Measurements from ENCODE around the gene CTRB1. TPM values are rescaled to one million over a fixed set of nuclear protein-coding genes. Genes with fewer than 3 reads are reported as not detected.

The CTRB1 gene
- total and polyA plus RNA-seq, 2 of the 13 experiments (the other 11 are each of a cell fraction or from before 2014, with no cell fraction given) = not detected

DNA sequence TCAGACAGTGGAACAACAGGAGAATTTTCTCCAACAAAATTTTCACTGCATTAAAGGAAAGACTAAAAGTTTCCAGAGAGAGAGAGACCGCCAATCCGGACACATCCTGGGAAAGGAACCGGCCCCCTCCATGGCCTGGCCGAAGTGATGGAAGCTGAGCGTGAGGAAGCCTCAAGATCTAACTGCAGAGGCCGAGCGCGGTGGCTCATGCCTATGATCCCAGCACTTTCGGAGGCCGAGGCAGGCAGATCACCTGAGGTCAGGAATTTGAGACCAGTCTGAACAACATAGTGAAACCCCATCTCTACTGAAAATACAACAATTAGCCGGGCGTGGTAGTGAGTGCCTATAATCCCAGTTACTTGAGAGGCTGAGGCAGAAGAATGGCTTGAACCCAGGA, 15.7 kb upstream of the CTRB1 start:
- Histone ChIP-seq H4K20me1 (ENCODE audit: insufficient read depth, low read length) (no peaks in the 10 kb centered on the region), H3K79me2 (ENCODE audit: insufficient read depth, low read length) (no peaks in the 10 kb centered on the region), H3K36me3 (replicated peaks in 1 of 2; ENCODE audit: control insufficient read depth in 1 of 2, insufficient read depth in 2 of 2, low read length in 2 of 2) (no peaks in the 10 kb centered on the region), H3K4me1 (ENCODE audit: insufficient read depth, low read length) (peaks cover 25% of the 10 kb centered on the region), H3K4me2 (ENCODE audit: low read depth, low read length) (no peak overlapping the region), H2AFZ (ENCODE audit: low read length) (no peak overlapping the region), H3K27ac (ENCODE audit: extremely low read length, insufficient read depth, low read length) (no peak overlapping the region), H3K9ac (ENCODE audit: insufficient read depth, low read depth, low read length) (no peak overlapping the region), H3K27me3 (ENCODE audit: control insufficient read depth in 1 of 2, insufficient read depth in 2 of 2, low read length in 2 of 2) (peaks cover 18 to 46% of the 10 kb centered on the region in 2 experiments), H3K4me3 (replicated peaks in 1 of 3; ENCODE audit: insufficient read depth in 1 of 3, low read depth in 2 of 3, low read length in 3 of 3) (no peak overlapping the region), H3K9me3 (ENCODE audit: low read length) (no peaks in the 10 kb centered on the region)
- intact Hi-C loops (cut with micrococcal nuclease; ENCODE audit: unreplicated experiment) (no loop called here), in situ Hi-C loops (cut with HindIII; ENCODE audit: extremely low pct_ligation_motif_present, low pct_unique_long_range_greater_than_20kb) (no loop called here)
- TF ChIP-seq ZNF430 (CRISPR knock-in tag; IDR thresholded peaks at IDR 0.05) (no peak), TSC22D2 (CRISPR knock-in tag; IDR thresholded peaks at IDR 0.05; ENCODE audit: borderline replicate concordance) (no peak), SATB2 (CRISPR knock-in tag; IDR thresholded peaks at IDR 0.05) (no peak), U2AF2 (IDR thresholded peaks at IDR 0.05; ENCODE audit: low read depth, low read length) (no peak), EEA1 (CRISPR knock-in tag; IDR thresholded peaks at IDR 0.05; ENCODE audit: borderline replicate concordance) (no peak), RARG (CRISPR knock-in tag; IDR thresholded peaks at IDR 0.05; ENCODE audit: low read depth) (no peak), FOSL1 (CRISPR knock-in tag; IDR thresholded peaks at IDR 0.05; ENCODE audit: borderline replicate concordance) (no peak), ZNF253 (CRISPR knock-in tag; IDR thresholded peaks at IDR 0.05; ENCODE audit: borderline replicate concordance) (no peak), CBFB (CRISPR knock-in tag; IDR thresholded peaks at IDR 0.05) (no peak), ZNF317 (CRISPR knock-in tag; IDR thresholded peaks at IDR 0.05) (no peak), GATA4 (IDR thresholded peaks at IDR 0.05; ENCODE audit: borderline replicate concordance, low read depth) (no peak)
- TF ChIP-seq, protein P1, sequence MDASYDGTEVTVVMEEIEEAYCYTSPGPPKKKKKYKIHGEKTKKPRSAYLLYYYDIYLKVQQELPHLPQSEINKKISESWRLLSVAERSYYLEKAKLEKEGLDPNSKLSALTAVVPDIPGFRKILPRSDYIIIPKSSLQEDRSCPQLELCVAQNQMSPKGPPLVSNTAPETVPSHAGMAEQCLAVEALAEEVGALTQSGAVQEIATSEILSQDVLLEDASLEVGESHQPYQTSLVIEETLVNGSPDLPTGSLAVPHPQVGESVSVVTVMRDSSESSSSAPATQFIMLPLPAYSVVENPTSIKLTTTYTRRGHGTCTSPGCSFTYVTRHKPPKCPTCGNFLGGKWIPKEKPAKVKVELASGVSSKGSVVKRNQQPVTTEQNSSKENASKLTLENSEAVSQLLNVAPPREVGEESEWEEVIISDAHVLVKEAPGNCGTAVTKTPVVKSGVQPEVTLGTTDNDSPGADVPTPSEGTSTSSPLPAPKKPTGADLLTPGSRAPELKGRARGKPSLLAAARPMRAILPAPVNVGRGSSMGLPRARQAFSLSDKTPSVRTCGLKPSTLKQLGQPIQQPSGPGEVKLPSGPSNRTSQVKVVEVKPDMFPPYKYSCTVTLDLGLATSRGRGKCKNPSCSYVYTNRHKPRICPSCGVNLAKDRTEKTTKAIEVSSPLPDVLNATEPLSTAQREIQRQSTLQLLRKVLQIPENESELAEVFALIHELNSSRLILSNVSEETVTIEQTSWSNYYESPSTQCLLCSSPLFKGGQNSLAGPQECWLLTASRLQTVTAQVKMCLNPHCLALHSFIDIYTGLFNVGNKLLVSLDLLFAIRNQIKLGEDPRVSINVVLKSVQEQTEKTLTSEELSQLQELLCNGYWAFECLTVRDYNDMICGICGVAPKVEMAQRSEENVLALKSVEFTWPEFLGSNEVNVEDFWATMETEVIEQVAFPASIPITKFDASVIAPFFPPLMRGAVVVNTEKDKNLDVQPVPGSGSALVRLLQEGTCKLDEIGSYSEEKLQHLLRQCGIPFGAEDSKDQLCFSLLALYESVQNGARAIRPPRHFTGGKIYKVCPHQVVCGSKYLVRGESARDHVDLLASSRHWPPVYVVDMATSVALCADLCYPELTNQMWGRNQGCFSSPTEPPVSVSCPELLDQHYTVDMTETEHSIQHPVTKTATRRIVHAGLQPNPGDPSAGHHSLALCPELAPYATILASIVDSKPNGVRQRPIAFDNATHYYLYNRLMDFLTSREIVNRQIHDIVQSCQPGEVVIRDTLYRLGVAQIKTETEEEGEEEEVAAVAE (CRISPR knock-in tag; IDR thresholded peaks at IDR 0.05; ENCODE audit: borderline replicate concordance) = no peak
- TF ChIP-seq, protein P2, sequence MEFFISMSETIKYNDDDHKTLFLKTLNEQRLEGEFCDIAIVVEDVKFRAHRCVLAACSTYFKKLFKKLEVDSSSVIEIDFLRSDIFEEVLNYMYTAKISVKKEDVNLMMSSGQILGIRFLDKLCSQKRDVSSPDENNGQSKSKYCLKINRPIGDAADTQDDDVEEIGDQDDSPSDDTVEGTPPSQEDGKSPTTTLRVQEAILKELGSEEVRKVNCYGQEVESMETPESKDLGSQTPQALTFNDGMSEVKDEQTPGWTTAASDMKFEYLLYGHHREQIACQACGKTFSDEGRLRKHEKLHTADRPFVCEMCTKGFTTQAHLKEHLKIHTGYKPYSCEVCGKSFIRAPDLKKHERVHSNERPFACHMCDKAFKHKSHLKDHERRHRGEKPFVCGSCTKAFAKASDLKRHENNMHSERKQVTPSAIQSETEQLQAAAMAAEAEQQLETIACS (CRISPR knock-in tag; IDR thresholded peaks at IDR 0.05) = no peak
- TF ChIP-seq, protein P3, sequence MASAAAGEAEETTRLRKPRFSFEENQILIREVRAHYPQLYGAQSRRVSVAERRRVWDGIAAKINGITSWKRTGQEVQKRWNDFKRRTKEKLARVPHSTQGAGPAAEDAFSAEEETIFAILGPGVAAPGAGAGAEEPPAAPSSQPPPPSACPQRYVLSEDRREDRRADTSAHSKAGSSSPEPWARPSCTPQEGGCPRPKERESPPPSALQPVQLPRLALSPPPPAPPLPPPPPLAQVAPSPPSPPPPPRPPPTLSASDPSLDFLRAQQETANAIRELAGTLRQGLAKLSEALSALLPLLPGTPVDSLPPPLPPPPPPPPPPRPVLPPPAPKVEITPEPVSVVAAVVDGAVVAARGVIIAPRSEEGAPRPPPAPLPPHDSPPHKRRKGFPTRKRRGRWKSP (CRISPR knock-in tag; IDR thresholded peaks at IDR 0.05) = no peak
- TF ChIP-seq, protein P4, sequence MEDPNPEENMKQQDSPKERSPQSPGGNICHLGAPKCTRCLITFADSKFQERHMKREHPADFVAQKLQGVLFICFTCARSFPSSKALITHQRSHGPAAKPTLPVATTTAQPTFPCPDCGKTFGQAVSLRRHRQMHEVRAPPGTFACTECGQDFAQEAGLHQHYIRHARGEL (CRISPR knock-in tag; IDR thresholded peaks at IDR 0.05) = no peak
- FAIRE-seq = no peak
- no peak for DNase-seq (ENCODE audit: low spot score)
- ChIA-PET CTCF (ENCODE audit: low intra/inter-chr PET ratio, low total read pairs) (no interaction called here), POLR2A (interaction anchor here (1.1 kb wide), 1 partner anchor 15 kb away, joined by 3 read pairs; no protein-coding TSS in a partner anchor)
- no TSS peak for BruUV-seq (replicated peaks)
- no peak for ATAC-seq
- 44% methylated on average over 12 of the region's 12 CpGs for WGBS (ENCODE audit: low lambda C conversion rate)
